SH-SY5Y (cell line): ENCODE measurements around the gene NAB2.

Experiments used
- GATA2 ChIP-seq: IDR thresholded peaks from 2 replicates; pipeline ENCODE4 v1.6.1; 2011; ENCODE audit warnings: mild to moderate bottlenecking, low read depth, low read length
- GATA3 ChIP-seq: IDR thresholded peaks from 2 replicates; pipeline ENCODE4 v1.6.1; 2011; ENCODE audit warnings: low read depth, mild to moderate bottlenecking, low read length, moderate library complexity

- TF ChIP-seq GATA2 (no peak), GATA3 (no peak)
Measured at GRCh38 chr12:57044889-57045288, 44.0 kb upstream of the NAB2 start.
